HG03025 (cell line): Measurements from ENCODE around the gene CMTM3.
"Not testable (repeated sequence)": the region's sequence is repeated elsewhere in the genome, so short reads cannot be mapped to it uniquely, and the experiment has no call there.

Experiments
- ATAC-seq: cut with Tn5 transposase; IDR thresholded peaks from one replicate; pipeline ENCODE4 v1.9.1; 2021; ENCODE audit warnings: mild to moderate bottlenecking, moderate library complexity; ENCODE audit not compliant: unreplicated experiment, low FRiP score

The CMTM3 gene

GRCh38 chr16:66630561-66631260, 26.2 kb downstream of the CMTM3 start:
- not testable (repeated sequence) for ATAC-seq

- ATAC-seq, result not testable (repeated sequence)
These were observed 27.1 kb downstream of the CMTM3 start for GRCh38 chr16:66631558-66631957.

GRCh38 chr16:66634527-66635196, 30.2 kb downstream of the CMTM3 start:
- ATAC-seq, result no peak

- no peak for ATAC-seq
These were observed 30.9 kb downstream of the CMTM3 start for GRCh38 chr16:66635406-66635805.

- no peak for ATAC-seq
These were observed 31.7 kb downstream of the CMTM3 start for GRCh38 chr16:66636199-66636598.

GRCh38 chr16:66637806-66638205, 33.3 kb downstream of the CMTM3 start:
- ATAC-seq, result no peak

GRCh38 chr16:66639091-66639885, 34.8 kb downstream of the CMTM3 start:
- ATAC-seq, result no peak

- no peak for ATAC-seq
These were observed 36.3 kb downstream of the CMTM3 start for GRCh38 chr16:66640724-66641314.

GRCh38 chr16:66641387-66641786, 36.9 kb downstream of the CMTM3 start:
- no peak for ATAC-seq

- ATAC-seq, result no peak
These were observed 43.4 kb downstream of the CMTM3 start for GRCh38 chr16:66647866-66648265.

- no peak for ATAC-seq
These were observed 44.7 kb downstream of the CMTM3 start for GRCh38 chr16:66649167-66649566.

- ATAC-seq, result no peak
These were observed 45.2 kb downstream of the CMTM3 start for GRCh38 chr16:66649636-66650205.

- ATAC-seq, result peak; percentile 74
These were observed 46.4 kb downstream of the CMTM3 start for GRCh38 chr16:66650707-66651473.

- ATAC-seq, result no peak
These were observed 46.9 kb downstream of the CMTM3 start for GRCh38 chr16:66651474-66651765.

- ATAC-seq, result no peak
These were observed 47.5 kb downstream of the CMTM3 start for GRCh38 chr16:66651965-66652364.

- no peak for ATAC-seq
These were observed 48.3 kb downstream of the CMTM3 start for GRCh38 chr16:66652661-66653360.

- no peak for ATAC-seq
These were observed 49.3 kb downstream of the CMTM3 start for GRCh38 chr16:66653581-66654350.

GRCh38 chr16:66656547-66656946, 52.0 kb downstream of the CMTM3 start:
- no peak for ATAC-seq
